Measurements from ENCODE around the gene IL6. TPM values are rescaled to one million over a fixed set of nuclear protein-coding genes. Genes with fewer than 3 reads are reported as not detected.
A peak's percentile ranks its signal among the peaks of the same experiment; 100 is the strongest.

Gene IL6
- total and polyA plus RNA-seq, 9 of the 15 experiments (the other 6 are each of a cell fraction or from before 2014, with no cell fraction given), result 0.76 to 2.9 (median 1.5) TPM

DNA sequence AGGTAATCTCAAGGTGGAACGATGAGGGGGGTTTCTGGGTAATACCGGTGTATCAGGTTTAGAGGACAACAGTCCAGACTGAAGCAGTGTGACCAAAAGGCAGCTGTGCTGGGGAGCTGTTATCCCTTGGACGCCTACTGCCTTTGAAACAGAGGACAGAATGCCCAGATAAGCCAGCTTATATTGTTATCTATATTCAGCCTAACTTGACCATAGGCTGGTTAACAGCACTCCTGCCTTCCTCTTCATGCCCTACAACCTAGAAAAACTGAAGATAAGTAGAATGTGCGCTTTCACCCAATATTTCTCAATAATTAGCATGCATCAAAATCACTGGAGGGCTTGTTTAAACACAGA is 44.9 kb downstream of the IL6 start:
- Histone ChIP-seq H3K4me1 (replicated peaks in 1 of 2; ENCODE audit: control insufficient read depth in 2 of 2, insufficient read depth in 2 of 2, low read length in 2 of 2) (peaks cover 0 to 7% of the 10 kb centered on the region in 2 experiments; a peak in 1 of 5 replicates), H3K27ac (ENCODE audit: extremely low read depth, low read depth, low read length) (no peak overlapping the region), H3K9me3 (replicated peaks; ENCODE audit: control insufficient read depth, insufficient read depth, low read depth, low read length) (no peaks in the 10 kb centered on the region), H3K4me3 (no peak overlapping the region), H3K79me2 (ENCODE audit: control insufficient read depth, insufficient read depth, low read length) (no peaks in the 10 kb centered on the region), H3K9ac (ENCODE audit: insufficient read depth in 1 of 2, low read depth in 2 of 2, low read length in 2 of 2) (no peak overlapping the region), H3K9me1 (ENCODE audit: control insufficient read depth, insufficient read depth, low read length) (no peaks in the 10 kb centered on the region), H3K36me3 (ENCODE audit: control insufficient read depth, insufficient read depth, low read length) (no peaks in the 10 kb centered on the region), H3K27me3 (ENCODE audit: control insufficient read depth in 2 of 2, insufficient read depth in 2 of 2, low read length in 2 of 2) (no peaks in the 10 kb centered on the region), H4K20me1 (replicated peaks; ENCODE audit: control insufficient read depth, insufficient read depth, low read length) (no peaks in the 10 kb centered on the region), H3K4me2 (ENCODE audit: insufficient read depth, low read length) (peak overlapping the region; percentile 39), H2AFZ (ENCODE audit: low read depth, low read length) (peak overlapping the region; percentile 52)
- FAIRE-seq (peak; percentile 49), DNase-seq (ENCODE audit: extremely low read depth in 1 of 4, low spot score in 3 of 4) (peak in 2 of 4 experiments; percentile 25 to 61), ATAC-seq (peak; percentile 83)
- WGBS (ENCODE audit: insufficient coverage, low coverage, missing lambda C conversion rate), result 5% methylated on average over 4 of the region's 4 CpGs
- CTCF ChIA-PET (ENCODE audit: low intra/inter-chr PET ratio), result no interaction called here
- intact Hi-C loops (cut with micrococcal nuclease), result no loop called here
- no TSS peak for BruUV-seq (replicated peaks)
- POLR2A ChIA-PET, result interaction anchor here (0.9 kb wide), 1 partner anchor 11 kb away, joined by 4 read pairs; no protein-coding TSS in a partner anchor
- TF ChIP-seq KDM1A (IDR thresholded peaks at IDR 0.05), result peak; percentile 7 to 41; a peak in 1 of 4 replicates
- peak; percentile 45; the same call in 1 of the 2 replicates for TF ChIP-seq TEAD4 (IDR thresholded peaks at IDR 0.05; ENCODE audit: low read length)
- TF ChIP-seq TEAD4 (CRISPR knock-in tag; IDR thresholded peaks at IDR 0.05; ENCODE audit: borderline replicate concordance), result no peak
- TF ChIP-seq ZNF780A (CRISPR knock-in tag; IDR thresholded peaks at IDR 0.05), result no peak
- TF ChIP-seq JUNB (CRISPR knock-in tag; conservative IDR thresholded peaks at IDR 0.05), result no peak
- TF ChIP-seq CBFA2T3 (IDR thresholded peaks at IDR 0.05), result peak; percentile 72
- peak; percentile 47 for TF ChIP-seq CBFA2T2 (conservative IDR thresholded peaks at IDR 0.05)
- TF ChIP-seq TCF3 (CRISPR knock-in tag; IDR thresholded peaks at IDR 0.05), result peak; percentile 24; the same call in 1 of the 2 replicates
- no peak for TF ChIP-seq MLX (CRISPR knock-in tag; conservative IDR thresholded peaks at IDR 0.05)
- peak; percentile 93 for TF ChIP-seq HMBOX1 (IDR thresholded peaks at IDR 0.05)
- TF ChIP-seq TRIM24 (IDR thresholded peaks at IDR 0.05), result peak in 1 of 2 experiments; percentile 9; a peak in 1 of 4 replicates
- TF ChIP-seq TAL1 (IDR thresholded peaks at IDR 0.05), result peak; percentile 10; the same call in 1 of the 2 replicates
- in situ Hi-C loops (cut with MboI), result no loop called here
